Right lobe of liver (tissue), 6 donors: ENCODE data around the gene RORB. TPM values are rescaled to one million over a fixed set of nuclear protein-coding genes. Genes with fewer than 3 reads are reported as not detected.

Source experiments
- ATAC-seq, 4 donors: fragments of 200-7000 bp; cut with Tn5 transposase; one replicate each; pipeline ENCODE4 v1.9.1; 2020; ENCODE audit warnings: mild to moderate bottlenecking in 4 of 4, moderate library complexity in 4 of 4
- DNase-seq, 3 donors: peaks; one replicate each; pipeline ENCODE4 v3.0.0-alpha.2; 2020
- H3K27ac ChIP-seq, 3 donors: fragments of 200-600 bp; one replicate each; pipeline ENCODE4 v1.8.0; 2022
- H3K27me3 ChIP-seq, 2 donors: fragments of 200-600 bp; one replicate each; pipeline ENCODE4 v1.8.0; 2022
- H3K36me3 ChIP-seq, 4 donors: fragments of 200-600 bp; sonication (generic) in 1 of 4; one replicate each; pipeline versions ENCODE4 v1.5.1 to v1.8.0; 2017 to 2022; ENCODE audit warnings: control low read depth in 1 of 4
- H3K4me1 ChIP-seq, 4 donors: fragments of 200-600 bp; sonication (generic) in 1 of 4; one replicate each; pipeline versions ENCODE4 v1.5.1 to v1.8.0; 2017 to 2022; ENCODE audit warnings: control low read depth in 1 of 4
- H3K4me3 ChIP-seq, 3 donors: fragments of 200-600 bp; one replicate each; pipeline ENCODE4 v1.8.0; 2022
- H3K9me3 ChIP-seq, 4 donors: fragments of 200-600 bp; sonication (generic) in 1 of 4; one replicate each; pipeline versions ENCODE4 v1.5.1 to v1.8.0; 2017 to 2022; ENCODE audit warnings: control low read depth in 1 of 4
- POLR2A ChIP-seq: fragments of 450-650 bp; IDR thresholded peaks from one replicate; pipeline ENCODE4 v1.6.1; 2017; ENCODE audit warnings: antibody characterized with exemption, mild to moderate bottlenecking
- WGBS: methylation state at CpG from one replicate; pipeline ENCODE4 v1.1.6; 2018; ENCODE audit warnings: low coverage, low lambda C conversion rate; ENCODE audit not compliant: insufficient coverage; ENCODE audit errors: missing lambda C conversion rate; 5-methylcytosine and 5-hydroxymethylcytosine counted together
- intact Hi-C, 2 donors: fragments of 100-400 bp; cut with DNase I; formaldehyde crosslinking; loops; one replicate each; pipeline versions ENCODE4 v1.11.2 to v1.14.1; 2022
- total RNA-seq, 6 experiments: library from RNA; depleted of rRNA in 2 of 6; stranded (reverse); fragments of >200 nt in 2 of 6; fragmentation: NEBNext Ultra II Directional in 3 of 6; extraction: Animal tissue kit (Norgen Biotek cat#: 25700) in 3 of 6; gene quantifications; one replicate each; pipeline versions ENCODE4 v1.1.0 to v1.2.4, GENCODE V29; 2016 to 2023
- TF ChIP-seq, protein P1 (sequence below), 4 donors: fragments of 200-600 bp in 3 of 4; fragments of 450-650 bp in 1 of 4; IDR thresholded peaks; one replicate each; pipeline versions ENCODE4 v1.5.1 to v1.8.0; 2016 to 2022; ENCODE audit warnings: antibody characterized with exemption in 4 of 4, mild to moderate bottlenecking in 2 of 4
- donor health status: DM: no; HTN: yes; CAD: no.
- donor health status: DM: no; HTN: no; CAD: no.
- donor health status: DM: no; HTN: no; CAD: no.
- donor health status: DM: no; HTN: yes; CAD: no.
- donor health status: DM: no; HTN: yes; CAD: no.

The RORB gene
- total RNA-seq, 6 experiments from 2014 or later, result 0.04 to 0.62 (median 0.61) TPM; not detected in 3

DNA sequence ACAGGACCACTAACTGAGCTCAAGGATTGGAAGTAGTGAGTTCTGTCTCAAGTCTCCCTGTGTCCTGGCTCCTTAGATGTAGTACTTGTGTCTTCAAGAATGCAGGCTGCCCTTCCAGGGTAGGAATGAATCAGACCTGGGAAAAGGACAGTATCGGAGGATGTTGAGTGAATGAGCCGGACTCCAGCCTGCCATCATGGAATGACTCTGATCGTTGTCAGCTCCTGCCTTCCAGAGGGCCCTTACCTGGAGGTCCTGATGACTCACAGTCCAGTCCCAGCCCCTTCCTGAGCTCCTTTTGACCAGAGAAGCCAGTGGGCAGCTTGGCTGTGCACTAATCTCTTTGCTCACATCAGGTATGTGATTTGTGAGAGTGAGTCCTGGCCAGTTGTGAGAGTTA is 229.4 kb downstream of the RORB start:
- intact Hi-C loops, result no loop called here
- Histone ChIP-seq H3K4me1 (no peaks in the 10 kb centered on the region), H3K27me3 (no peaks in the 10 kb centered on the region), H3K36me3 (no peaks in the 10 kb centered on the region), H3K27ac (no peak overlapping the region), H3K9me3 (no peaks in the 10 kb centered on the region), H3K4me3 (no peak overlapping the region)
- WGBS, result no CpG with 5 or more reads among the region's 3 CpGs
- TF ChIP-seq POLR2A, result no peak
- TF ChIP-seq, protein P1, sequence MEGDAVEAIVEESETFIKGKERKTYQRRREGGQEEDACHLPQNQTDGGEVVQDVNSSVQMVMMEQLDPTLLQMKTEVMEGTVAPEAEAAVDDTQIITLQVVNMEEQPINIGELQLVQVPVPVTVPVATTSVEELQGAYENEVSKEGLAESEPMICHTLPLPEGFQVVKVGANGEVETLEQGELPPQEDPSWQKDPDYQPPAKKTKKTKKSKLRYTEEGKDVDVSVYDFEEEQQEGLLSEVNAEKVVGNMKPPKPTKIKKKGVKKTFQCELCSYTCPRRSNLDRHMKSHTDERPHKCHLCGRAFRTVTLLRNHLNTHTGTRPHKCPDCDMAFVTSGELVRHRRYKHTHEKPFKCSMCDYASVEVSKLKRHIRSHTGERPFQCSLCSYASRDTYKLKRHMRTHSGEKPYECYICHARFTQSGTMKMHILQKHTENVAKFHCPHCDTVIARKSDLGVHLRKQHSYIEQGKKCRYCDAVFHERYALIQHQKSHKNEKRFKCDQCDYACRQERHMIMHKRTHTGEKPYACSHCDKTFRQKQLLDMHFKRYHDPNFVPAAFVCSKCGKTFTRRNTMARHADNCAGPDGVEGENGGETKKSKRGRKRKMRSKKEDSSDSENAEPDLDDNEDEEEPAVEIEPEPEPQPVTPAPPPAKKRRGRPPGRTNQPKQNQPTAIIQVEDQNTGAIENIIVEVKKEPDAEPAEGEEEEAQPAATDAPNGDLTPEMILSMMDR (IDR thresholded peaks at IDR 0.05), result no peak
- ATAC-seq (no peak), DNase-seq (no peak)

DNA sequence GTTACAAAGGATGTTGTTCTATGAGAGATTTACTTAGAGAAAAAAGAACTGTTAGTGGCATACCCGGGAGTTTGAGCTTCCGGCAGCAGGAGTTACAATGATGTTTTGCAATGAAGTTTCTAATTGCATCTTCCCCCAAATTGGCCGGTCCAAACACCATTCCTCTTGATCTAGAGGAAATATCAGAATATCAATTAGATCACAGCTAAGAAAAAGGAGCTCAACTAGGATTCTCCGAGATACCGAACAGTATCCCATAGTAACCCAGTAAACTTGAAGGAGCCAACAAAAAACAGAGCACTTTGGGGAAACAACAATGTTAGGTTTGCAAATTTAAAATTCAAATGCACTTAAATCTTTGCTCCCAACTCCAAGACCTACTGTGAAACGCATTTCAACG is 231.0 kb downstream of the RORB start:
- no peak for ATAC-seq
- intact Hi-C loops, result no loop called here
- no peak for DNase-seq
- H3K36me3 ChIP-seq, result no peaks in the 10 kb centered on the region
- no peaks in the 10 kb centered on the region for H3K27me3 ChIP-seq
- H3K4me3 ChIP-seq, result no peak overlapping the region
- no peaks in the 10 kb centered on the region for H3K9me3 ChIP-seq
- no peaks in the 10 kb centered on the region for H3K4me1 ChIP-seq
- WGBS, result 69% methylated on average over 7 of the region's 7 CpGs
- H3K27ac ChIP-seq, result no peak overlapping the region
- TF ChIP-seq POLR2A, result no peak
- TF ChIP-seq, protein P1 (IDR thresholded peaks at IDR 0.05), result no peak

DNA sequence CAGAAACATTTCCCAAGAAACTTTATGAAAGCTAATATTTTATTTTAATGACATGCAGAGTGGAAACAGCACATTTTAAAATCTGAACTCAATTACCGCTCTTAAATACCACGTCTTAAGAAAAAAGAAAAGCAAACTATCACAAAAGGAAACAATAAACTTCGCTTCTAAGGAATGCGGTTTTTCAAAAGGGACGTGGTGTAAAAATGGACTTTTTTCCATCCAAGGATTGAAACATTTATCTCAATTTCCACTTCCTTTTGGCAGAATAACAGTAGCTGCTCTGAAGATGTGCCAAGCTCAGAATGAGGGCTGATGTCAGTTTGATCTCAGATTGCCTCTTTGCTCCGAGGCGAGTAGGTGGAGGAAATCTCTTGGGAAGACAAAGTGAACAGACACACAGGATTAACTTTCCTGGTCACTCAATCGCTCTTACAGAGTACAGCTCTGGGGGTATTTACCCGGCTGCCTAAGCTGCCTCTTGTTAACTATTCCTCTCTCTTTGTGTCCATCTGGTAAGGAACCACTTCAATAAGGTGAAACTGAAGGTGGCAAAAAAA is 232.1 kb downstream of the RORB start:
- Histone ChIP-seq H3K27ac (no peak overlapping the region), H3K36me3 (no peaks in the 10 kb centered on the region), H3K4me1 (no peaks in the 10 kb centered on the region), H3K9me3 (no peaks in the 10 kb centered on the region), H3K27me3 (no peaks in the 10 kb centered on the region), H3K4me3 (no peak overlapping the region)
- 37% methylated on average over 9 of the region's 9 CpGs for WGBS
- no peak for TF ChIP-seq POLR2A
- TF ChIP-seq, protein P1 (IDR thresholded peaks at IDR 0.05), result no peak
- intact Hi-C loops, result no loop called here
- ATAC-seq (no peak), DNase-seq (no peak)

DNA sequence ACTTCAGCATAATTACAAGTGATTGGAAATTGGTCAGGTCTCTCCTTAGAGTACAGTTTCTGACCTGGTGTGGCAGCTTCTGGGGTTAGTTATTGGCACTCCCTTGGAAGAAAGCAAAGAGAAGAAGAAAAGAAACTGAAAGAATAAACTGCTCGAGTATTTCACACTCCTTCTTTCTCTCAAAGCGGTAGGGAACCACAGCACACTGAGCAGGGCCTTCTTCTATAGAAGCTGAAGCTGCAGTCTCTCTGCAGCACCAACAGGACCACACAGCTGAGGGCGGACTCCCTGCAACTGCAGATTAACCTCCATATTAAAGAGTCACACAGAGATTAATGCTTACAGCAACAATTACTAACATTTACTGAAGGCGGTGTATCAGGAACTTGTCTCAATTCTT is 238.6 kb downstream of the RORB start:
- Histone ChIP-seq H3K4me3 (no peak overlapping the region), H3K27me3 (no peaks in the 10 kb centered on the region), H3K27ac (no peak overlapping the region), H3K9me3 (no peaks in the 10 kb centered on the region), H3K36me3 (no peaks in the 10 kb centered on the region), H3K4me1 (no peaks in the 10 kb centered on the region)
- WGBS, result 67% methylated on average over 2 of the region's 4 CpGs
- DNase-seq (no peak), ATAC-seq (no peak)
- TF ChIP-seq, protein P1 (IDR thresholded peaks at IDR 0.05), result no peak
- no peak for TF ChIP-seq POLR2A
- intact Hi-C loops, result no loop called here

DNA sequence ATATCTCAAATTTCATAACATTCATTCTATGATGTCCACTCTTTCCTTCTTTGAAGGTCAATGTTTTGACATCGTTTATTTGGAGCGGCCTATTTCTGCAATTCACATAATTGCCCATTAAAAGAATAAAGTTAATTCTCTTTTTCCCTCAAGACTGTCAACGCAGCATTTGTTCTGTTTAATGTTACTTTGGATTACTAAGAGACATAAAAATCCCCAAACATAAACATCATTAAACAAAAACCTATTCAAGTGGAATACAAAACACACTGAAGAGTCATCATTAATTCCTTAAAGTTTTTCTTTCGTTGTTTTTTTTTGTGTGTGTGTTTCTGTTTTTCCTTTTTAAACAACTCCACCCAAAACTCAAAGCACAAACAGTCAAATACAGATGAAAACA is 239.5 kb downstream of the RORB start:
- 64% methylated on average over 4 of the region's 4 CpGs for WGBS
- Histone ChIP-seq H3K4me1 (no peaks in the 10 kb centered on the region), H3K27me3 (no peaks in the 10 kb centered on the region), H3K9me3 (no peaks in the 10 kb centered on the region), H3K4me3 (no peak overlapping the region), H3K36me3 (no peaks in the 10 kb centered on the region), H3K27ac (no peak overlapping the region)
- no peak for ATAC-seq
- DNase-seq, result no peak
- intact Hi-C loops, result no loop called here
- TF ChIP-seq, protein P1 (IDR thresholded peaks at IDR 0.05), result no peak
- TF ChIP-seq POLR2A, result no peak
